Dendritic cell treated with granulocyte-macrophage colony-stimulating factor and Interleukin-4, amounts not matched to agents 40 ng/mL and 50 ng/mL, for 4 days (primary cell): ENCODE data around the gene FAIM.
"Not testable (repeated sequence)": the region's sequence is repeated elsewhere in the genome, so short reads cannot be mapped to it uniquely, and the experiment has no call there.

Source experiments
- H3K27ac Mint-ChIP-seq: one replicate; pipeline ENCODE4 v1.8.0; 2022; ENCODE audit warnings: mild to moderate bottlenecking, mixed read lengths
- H3K27me3 Mint-ChIP-seq: one replicate; pipeline ENCODE4 v1.8.0; 2022; ENCODE audit warnings: mild to moderate bottlenecking, mixed read lengths
- H3K36me3 Mint-ChIP-seq: one replicate; pipeline ENCODE4 v1.8.0; 2022; ENCODE audit warnings: low read depth, mixed read lengths
- H3K4me1 Mint-ChIP-seq: one replicate; pipeline ENCODE4 v1.8.0; 2022; ENCODE audit warnings: low read depth, mixed read lengths
- H3K4me3 Mint-ChIP-seq: one replicate; pipeline ENCODE4 v1.8.0; 2022; ENCODE audit warnings: mild to moderate bottlenecking, moderate library complexity, mixed read lengths
- H3K9me3 Mint-ChIP-seq: one replicate; pipeline ENCODE4 v1.8.0; 2022; ENCODE audit warnings: mixed read lengths
- intact Hi-C: fragments of 100-400 bp; cut with micrococcal nuclease; formaldehyde crosslinking; loops from one replicate; pipeline ENCODE4 v1.15.0; 2022

The FAIM gene, protein sequence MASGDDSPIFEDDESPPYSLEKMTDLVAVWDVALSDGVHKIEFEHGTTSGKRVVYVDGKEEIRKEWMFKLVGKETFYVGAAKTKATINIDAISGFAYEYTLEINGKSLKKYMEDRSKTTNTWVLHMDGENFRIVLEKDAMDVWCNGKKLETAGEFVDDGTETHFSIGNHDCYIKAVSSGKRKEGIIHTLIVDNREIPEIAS

DNA sequence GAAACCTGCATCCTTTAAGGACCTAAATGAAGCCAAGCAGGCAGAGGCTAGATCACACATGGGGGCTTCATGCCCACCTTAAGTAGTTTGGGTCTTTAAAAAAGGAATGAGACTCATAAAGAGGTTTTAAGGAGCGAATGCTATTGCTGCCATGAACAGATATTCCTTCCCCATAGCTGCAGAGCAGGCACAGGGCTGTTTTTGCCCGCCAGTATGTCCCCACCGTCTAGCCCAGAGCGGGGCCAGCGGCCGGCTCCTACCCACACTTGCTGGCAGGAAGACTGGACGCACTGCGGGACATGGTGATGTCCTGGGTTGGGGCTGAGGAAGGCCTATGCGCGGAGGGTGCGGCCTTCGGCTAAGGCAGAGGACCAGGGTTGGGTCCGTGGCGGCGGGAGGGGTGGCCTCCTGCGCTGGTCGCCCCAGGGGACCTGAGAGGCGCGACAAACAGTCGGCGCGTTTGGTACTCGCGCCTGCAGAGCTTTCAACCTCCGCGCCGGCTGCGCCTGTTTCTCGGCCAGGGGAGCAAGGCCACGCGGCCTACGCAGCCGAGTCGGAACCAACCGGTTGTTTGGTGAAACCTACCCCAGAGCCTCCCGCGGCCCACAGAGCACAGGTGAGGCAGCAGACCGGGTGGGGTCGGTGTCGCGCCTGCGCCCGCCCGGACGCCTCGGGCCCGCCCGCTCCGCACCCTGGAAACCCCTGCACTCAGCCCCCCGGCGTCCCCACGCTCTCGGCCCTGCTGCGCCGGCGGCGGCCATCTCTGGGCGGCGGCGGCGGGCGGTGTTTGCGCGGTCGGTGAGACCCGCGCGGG lies at the start of gene FAIM:
Gene FAIM, plus strand, starts transcription at position 450 of the 814 bp plus-strand sequence. CDS start 10,956 bp downstream, outside the sequence.
- peak within 1 kb of the TSS; percentile 79 for H3K27ac Mint-ChIP-seq
- no peaks in the 10 kb centered on the region for H3K9me3 Mint-ChIP-seq
- H3K4me3 Mint-ChIP-seq = peak within 1 kb of the TSS; percentile 79
- intact Hi-C loops = no loop called here
- H3K27me3 Mint-ChIP-seq = peaks cover 12% of the 10 kb centered on the region
- H3K36me3 Mint-ChIP-seq = no peaks in the 10 kb centered on the region
- H3K4me1 Mint-ChIP-seq = peaks cover 23% of the 10 kb centered on the region

DNA sequence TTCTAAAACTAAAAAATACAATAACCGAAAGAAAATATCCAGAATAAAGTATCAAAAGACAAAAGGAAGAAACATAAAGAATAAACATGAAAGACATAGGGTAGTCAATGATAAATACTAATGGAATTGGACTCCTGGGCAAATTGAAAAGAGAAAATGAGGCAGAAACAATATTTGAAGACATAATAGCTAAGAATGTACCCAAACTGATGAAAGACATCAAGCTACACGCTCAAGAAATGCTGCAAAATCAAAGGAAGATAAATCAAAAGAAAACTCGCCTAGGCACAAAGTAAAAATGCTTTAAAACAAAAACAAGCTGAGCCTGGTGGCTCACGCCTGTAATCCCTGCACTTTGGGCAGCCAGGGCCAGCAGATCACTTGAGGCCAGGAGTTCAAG lies 49.4 kb upstream of the FAIM start:
- Mint-ChIP-seq H3K27ac (no peak overlapping the region), H3K36me3 (no peaks in the 10 kb centered on the region), H3K4me3 (no peak overlapping the region), H3K4me1 (no peaks in the 10 kb centered on the region), H3K27me3 (no peaks in the 10 kb centered on the region), H3K9me3 (peaks cover 35% of the 10 kb centered on the region)
- intact Hi-C loops = no loop called here

DNA sequence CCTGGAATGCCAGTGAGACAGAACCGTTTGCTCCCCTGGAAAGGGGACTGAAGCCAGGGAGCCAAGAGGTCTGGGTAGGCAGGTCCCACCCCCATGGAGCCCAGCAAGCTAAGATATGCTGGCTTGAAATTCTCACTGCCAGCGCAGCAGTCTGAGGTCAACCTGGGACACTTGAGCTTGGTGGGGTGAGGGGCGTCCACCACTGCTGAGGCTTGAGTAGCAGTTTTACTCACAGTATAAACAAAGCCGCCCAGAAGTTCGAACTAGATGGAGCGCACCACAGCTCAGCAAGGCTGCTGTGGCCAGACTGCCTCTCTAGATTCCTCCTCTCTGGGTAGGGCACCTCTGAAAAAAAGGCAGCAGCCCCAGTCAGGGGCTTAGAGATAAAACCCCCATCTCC lies 48.1 kb upstream of the FAIM start:
- peaks cover 35% of the 10 kb centered on the region for H3K9me3 Mint-ChIP-seq
- no peaks in the 10 kb centered on the region for H3K4me1 Mint-ChIP-seq
- no peak overlapping the region for H3K4me3 Mint-ChIP-seq
- intact Hi-C loops = no loop called here
- no peaks in the 10 kb centered on the region for H3K27me3 Mint-ChIP-seq
- H3K27ac Mint-ChIP-seq = no peak overlapping the region
- no peaks in the 10 kb centered on the region for H3K36me3 Mint-ChIP-seq

DNA sequence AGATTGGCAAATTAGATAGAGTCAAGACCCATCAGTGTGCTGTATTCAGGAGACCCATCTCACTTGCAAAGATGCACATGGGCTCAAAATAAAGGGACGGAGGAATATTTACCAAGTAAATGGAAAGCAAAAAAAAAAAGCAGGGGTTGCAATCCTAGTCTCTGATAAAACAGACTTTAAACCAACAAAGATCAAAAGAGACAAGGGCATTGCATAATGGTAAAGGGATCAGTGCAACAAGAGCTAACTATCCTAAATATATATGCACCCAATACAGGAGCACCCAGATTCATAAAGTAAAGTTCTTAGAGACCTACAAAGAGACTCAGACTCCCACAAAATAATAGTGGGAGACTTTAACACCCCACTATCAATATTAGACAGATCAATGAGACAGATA lies 45.7 kb upstream of the FAIM start:
- H3K27me3 Mint-ChIP-seq = not testable (repeated sequence)
- peaks cover 23% of the 10 kb centered on the region for H3K9me3 Mint-ChIP-seq

DNA sequence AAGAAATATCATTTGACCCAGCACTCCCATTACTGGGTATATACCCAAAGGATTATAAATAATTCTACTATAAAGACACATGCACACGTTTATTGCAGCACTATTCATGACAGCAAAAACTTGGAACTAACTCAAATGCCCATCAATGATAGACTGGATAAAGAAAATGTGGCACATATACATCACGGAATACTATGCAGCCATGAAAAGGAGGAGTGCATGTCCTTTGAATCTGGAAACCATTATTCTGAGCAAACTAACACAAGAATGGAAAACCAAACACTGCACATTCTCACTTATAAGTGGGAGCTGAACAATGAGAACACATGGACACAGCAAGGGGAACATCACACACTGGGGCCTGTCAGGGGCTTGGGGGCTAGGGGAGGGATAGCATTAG lies 42.3 kb upstream of the FAIM start:
- H3K4me1 Mint-ChIP-seq, H3K27me3 Mint-ChIP-seq, intact Hi-C loops, H3K27ac Mint-ChIP-seq, H3K36me3 Mint-ChIP-seq, H3K9me3 Mint-ChIP-seq, H3K4me3 Mint-ChIP-seq: not testable (repeated sequence)

More for the DNA sequence above, 45.7 kb upstream of the FAIM start:
- intact Hi-C loops, H3K4me3 Mint-ChIP-seq, H3K27ac Mint-ChIP-seq, H3K4me1 Mint-ChIP-seq, H3K36me3 Mint-ChIP-seq: not testable (repeated sequence)

DNA sequence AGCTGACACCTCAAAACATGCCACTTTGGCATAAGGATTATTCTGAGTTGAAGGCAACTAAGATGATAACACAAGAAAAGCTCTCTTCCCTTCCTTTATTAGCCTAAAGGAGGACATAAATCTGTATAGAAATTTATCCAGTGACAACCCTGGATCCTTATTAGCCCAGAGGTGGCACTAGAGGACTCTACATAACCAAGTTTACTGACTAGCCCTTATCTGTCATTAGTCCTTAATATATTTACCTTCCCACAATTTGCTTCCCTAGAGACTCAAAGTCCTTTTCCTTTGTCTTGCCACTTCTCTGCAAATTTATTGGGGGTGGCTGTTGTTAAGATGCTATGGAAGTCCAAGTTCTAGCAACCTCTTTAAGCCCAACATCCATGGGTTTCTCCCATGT lies 41.2 kb upstream of the FAIM start:
- Mint-ChIP-seq H3K4me3 (no peak overlapping the region), H3K27me3 (no peaks in the 10 kb centered on the region), H3K36me3 (no peaks in the 10 kb centered on the region), H3K9me3 (no peaks in the 10 kb centered on the region), H3K4me1 (no peaks in the 10 kb centered on the region), H3K27ac (no peak overlapping the region)
- intact Hi-C loops = no loop called here

DNA sequence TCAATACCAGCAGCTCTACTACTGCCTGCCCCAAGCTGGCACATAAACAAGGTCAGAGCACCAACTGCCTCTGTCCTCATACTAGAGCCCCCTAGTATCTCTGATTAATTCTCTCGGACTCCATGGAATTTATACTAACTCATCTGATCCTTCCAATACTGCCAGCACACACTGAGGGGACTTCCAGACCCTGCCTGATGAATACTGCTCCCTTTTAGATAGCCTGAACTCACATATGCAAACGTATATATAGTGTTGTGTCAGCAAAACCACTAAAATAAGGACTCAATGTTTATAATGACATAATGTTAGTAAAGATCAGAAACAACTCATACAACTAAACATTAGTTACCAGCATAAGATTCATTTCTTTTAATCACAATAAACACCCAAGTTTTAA lies 39.5 kb upstream of the FAIM start:
- Mint-ChIP-seq H3K36me3 (no peaks in the 10 kb centered on the region), H3K27ac (no peak overlapping the region), H3K9me3 (peaks cover 13% of the 10 kb centered on the region), H3K4me3 (no peak overlapping the region), H3K4me1 (no peaks in the 10 kb centered on the region), H3K27me3 (no peaks in the 10 kb centered on the region)
- intact Hi-C loops = no loop called here

DNA sequence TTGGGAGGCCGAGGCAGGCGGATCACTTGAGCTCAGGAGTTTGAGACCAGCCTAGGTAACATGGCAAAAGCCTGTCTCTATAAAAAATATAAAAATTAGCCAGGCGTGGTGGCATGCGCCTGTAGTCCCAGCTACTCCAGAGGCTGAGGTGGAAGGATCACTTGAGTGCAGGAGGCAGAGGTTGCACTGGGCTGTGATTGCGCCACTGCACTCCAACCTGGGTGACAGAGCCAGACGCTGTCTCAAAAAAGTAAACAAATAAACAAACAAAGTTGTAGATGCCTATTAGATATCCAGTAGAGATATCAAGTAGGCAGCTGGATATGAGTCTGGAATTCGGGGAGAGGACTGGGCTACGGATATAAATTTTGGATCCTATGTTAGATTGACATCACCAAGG lies 38.9 kb upstream of the FAIM start:
- H3K36me3 Mint-ChIP-seq, H3K4me3 Mint-ChIP-seq, H3K27ac Mint-ChIP-seq, H3K4me1 Mint-ChIP-seq, intact Hi-C loops, H3K27me3 Mint-ChIP-seq: not testable (repeated sequence)
- H3K9me3 Mint-ChIP-seq = peaks cover 13% of the 10 kb centered on the region

DNA sequence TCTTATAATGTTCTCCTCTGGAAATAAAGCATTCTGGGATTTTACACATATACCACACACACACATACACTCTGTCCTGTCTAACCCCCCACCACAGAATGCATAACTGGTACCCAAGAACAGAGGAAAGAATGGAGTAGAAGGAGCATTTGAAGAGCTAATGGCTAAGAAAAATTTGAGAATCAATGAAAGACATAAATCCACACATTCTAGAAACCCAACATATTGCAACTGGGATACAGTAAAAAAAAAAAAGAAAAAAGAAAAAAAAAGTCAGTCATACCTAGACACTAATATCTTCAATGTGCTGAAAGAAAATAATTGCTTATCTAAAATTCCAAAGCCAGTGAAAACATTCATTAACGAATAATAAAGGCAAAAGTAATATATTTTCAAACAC lies 35.4 kb upstream of the FAIM start:
- intact Hi-C loops = no loop called here
- no peak overlapping the region for H3K4me3 Mint-ChIP-seq
- peaks cover under 1% of the 10 kb centered on the region for H3K4me1 Mint-ChIP-seq
- H3K27me3 Mint-ChIP-seq = peaks cover 32% of the 10 kb centered on the region
- no peak overlapping the region for H3K27ac Mint-ChIP-seq
- H3K36me3 Mint-ChIP-seq = no peaks in the 10 kb centered on the region
- peaks cover 23% of the 10 kb centered on the region for H3K9me3 Mint-ChIP-seq

DNA sequence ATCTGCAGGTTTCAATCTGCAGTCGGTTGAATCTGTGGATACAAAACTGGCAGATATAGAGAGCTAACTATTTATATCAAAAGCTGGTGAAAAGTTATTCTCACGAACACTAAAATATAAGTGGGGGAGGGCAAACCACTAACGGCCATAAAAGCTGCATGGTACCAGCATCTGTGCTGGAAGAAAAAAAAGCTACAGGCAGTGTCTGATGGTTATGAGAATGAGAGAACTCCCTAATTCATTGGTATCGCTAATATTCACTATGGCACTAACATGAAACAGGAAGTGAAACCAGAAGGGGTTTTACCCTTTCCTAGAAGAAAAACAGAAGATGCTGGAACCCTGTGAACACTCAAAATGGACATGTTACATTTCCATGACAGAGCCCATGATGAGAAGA lies 30.4 kb upstream of the FAIM start:
- Mint-ChIP-seq H3K27ac (no peak overlapping the region), H3K4me1 (peaks cover 6% of the 10 kb centered on the region), H3K9me3 (peaks cover 19% of the 10 kb centered on the region), H3K4me3 (no peak overlapping the region), H3K27me3 (peaks cover 59% of the 10 kb centered on the region), H3K36me3 (no peaks in the 10 kb centered on the region)
- intact Hi-C loops = no loop called here

DNA sequence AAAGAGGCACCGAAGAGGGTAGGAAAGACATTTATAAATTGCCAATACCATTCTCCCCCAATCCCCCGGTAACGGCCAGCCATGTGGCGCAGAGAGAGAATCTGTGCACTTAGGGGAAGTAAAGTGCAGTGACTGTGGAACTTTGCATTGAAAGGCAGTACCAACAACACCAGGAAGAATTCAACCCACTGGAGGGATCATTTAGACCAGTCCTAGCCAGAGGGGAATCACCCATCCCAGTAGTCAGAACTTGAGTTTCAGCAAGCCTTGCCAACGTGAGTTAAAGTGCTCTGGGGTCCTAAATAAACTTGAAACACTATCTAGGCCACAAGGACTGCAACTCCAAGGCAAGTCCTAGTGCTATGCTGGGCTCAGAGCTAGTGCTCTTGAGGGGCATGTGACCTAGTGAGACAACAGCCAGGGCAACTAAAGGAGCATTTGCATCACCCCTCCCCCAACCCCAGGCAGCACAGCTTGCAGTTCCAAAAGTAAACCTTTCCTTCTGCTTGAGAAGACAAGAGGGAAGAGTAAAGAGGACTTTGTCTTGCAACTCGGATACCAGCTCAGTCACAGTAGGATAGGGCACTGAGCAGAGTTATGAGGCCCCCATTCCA lies 29.5 kb upstream of the FAIM start:
- Mint-ChIP-seq H3K4me1 (peaks cover 6% of the 10 kb centered on the region), H3K4me3 (no peak overlapping the region), H3K9me3 (peaks cover 10% of the 10 kb centered on the region)

DNA sequence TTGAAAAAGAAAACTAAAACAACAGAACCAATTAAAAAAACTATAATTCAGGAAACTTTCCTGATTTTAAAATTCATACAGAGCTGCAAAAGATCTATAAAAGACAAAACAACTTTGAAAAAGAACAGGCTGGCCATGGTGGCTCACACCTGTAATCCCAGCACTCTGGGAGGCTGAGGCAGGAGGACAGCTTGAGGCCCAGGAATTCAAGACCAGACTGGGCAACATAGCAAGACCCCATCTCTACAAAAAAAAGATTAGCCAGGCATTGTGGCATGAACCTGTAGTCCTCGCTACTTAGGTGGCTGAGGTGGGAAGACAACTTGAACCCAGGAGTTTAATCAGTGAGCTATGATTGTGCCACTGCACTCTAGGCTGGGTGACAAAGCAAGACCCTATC lies 21.2 kb upstream of the FAIM start:
- H3K27ac Mint-ChIP-seq = no peak overlapping the region
- peaks cover 7% of the 10 kb centered on the region for H3K4me1 Mint-ChIP-seq

More for the DNA sequence above, 29.5 kb upstream of the FAIM start:
- no peaks in the 10 kb centered on the region for H3K36me3 Mint-ChIP-seq
- intact Hi-C loops = no loop called here
- H3K27me3 Mint-ChIP-seq = peaks cover 59% of the 10 kb centered on the region
- H3K27ac Mint-ChIP-seq = no peak overlapping the region

DNA sequence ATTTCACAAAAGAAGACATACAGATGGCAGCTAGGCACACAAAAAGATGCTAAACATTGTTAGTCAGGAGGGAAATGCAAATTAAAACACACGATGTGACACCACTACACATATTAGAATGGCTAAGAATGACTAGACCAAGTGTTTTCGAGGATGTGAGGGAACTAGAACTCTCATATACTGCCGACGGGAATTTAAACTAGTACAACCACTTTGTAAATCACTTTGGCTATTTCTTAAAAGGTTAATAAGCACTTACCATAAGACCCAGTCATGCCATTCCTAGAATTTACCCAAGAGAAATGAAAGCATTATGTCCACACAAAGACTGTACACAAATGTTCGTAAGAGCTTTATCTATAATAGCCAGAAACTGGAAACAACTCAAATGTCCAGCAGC lies 20.1 kb upstream of the FAIM start:
- peaks cover 13% of the 10 kb centered on the region for H3K27me3 Mint-ChIP-seq
- no peaks in the 10 kb centered on the region for H3K9me3 Mint-ChIP-seq

More for the DNA sequence above, 21.2 kb upstream of the FAIM start:
- intact Hi-C loops = no loop called here
- Mint-ChIP-seq H3K9me3 (no peaks in the 10 kb centered on the region), H3K4me3 (no peak overlapping the region), H3K36me3 (no peaks in the 10 kb centered on the region), H3K27me3 (peaks cover 8% of the 10 kb centered on the region)

DNA sequence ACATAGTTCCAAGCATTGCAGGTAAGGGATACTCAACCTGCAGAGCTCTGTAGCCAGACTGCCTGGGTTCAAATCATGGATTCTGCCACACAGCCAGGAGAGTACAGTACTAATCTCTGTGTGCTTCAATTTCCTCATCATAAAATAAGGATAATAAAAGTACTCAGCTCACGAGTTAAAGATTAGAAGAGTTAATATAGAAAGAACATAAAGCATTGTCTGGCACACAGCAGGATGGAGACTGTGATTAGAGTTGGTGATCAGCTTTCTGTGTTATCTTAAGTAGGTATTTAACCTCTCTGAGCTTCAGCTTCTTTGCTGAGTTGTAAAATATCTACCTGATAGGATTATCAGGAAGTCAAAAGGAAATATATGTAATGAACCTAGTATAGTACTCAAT lies 17.2 kb upstream of the FAIM start:
- Mint-ChIP-seq H3K9me3 (no peaks in the 10 kb centered on the region), H3K27ac (no peak overlapping the region), H3K4me1 (peaks cover 16% of the 10 kb centered on the region), H3K27me3 (peaks cover 22% of the 10 kb centered on the region), H3K4me3 (no peak overlapping the region), H3K36me3 (no peaks in the 10 kb centered on the region)
- intact Hi-C loops = loop anchor here (5.0 to 10.0 kb wide), 2 partner anchors 103 to 346 kb away; no protein-coding TSS in a partner anchor

More for the DNA sequence above, 20.1 kb upstream of the FAIM start:
- Mint-ChIP-seq H3K27ac (no peak overlapping the region), H3K4me1 (peaks cover 7% of the 10 kb centered on the region), H3K36me3 (no peaks in the 10 kb centered on the region), H3K4me3 (no peak overlapping the region)
- intact Hi-C loops = no loop called here
